Measurements from ENCODE around the gene RPL14.

DNA sequence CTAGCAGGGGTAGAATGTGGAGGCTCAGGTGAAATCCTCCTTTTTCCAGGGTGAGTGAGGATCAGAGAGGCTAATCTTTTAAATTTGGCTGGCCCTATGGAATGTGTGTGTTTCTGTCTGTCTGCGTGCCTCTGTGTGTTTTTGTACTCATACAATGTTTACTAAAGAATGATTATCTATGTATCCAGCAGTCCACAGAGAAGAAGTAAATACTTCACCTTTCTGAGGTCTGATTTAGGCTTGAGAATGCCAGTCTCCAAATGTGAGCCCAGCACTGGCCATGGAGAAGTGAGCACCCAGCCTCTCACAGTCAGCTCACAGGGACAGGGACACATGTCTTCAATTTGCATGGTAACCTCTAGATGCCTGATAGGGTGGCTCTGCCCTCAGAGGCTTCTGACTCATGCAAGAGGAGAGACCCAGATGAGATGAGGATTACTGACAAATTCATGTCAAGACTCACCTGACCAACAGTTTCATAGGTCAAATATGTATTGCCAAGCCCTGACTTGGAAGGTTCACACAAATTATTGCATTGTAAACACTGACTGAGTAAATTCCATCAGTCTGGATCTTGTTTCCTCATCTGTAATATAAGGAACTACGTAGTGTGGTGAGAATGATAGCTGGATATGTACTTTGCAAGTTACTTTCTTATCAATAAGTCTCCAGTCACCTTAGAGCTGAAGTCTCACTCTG, 39.1 kb upstream of the RPL14 start:
- no peak for TF ChIP-seq POLR2AphosphoS5 (IDR thresholded peaks at IDR 0.05; ENCODE audit: low read depth, low read length)
- no peak for TF ChIP-seq TAF1 (IDR thresholded peaks at IDR 0.05; ENCODE audit: borderline replicate concordance, insufficient read depth, low read length)
- TF ChIP-seq, protein P1, sequence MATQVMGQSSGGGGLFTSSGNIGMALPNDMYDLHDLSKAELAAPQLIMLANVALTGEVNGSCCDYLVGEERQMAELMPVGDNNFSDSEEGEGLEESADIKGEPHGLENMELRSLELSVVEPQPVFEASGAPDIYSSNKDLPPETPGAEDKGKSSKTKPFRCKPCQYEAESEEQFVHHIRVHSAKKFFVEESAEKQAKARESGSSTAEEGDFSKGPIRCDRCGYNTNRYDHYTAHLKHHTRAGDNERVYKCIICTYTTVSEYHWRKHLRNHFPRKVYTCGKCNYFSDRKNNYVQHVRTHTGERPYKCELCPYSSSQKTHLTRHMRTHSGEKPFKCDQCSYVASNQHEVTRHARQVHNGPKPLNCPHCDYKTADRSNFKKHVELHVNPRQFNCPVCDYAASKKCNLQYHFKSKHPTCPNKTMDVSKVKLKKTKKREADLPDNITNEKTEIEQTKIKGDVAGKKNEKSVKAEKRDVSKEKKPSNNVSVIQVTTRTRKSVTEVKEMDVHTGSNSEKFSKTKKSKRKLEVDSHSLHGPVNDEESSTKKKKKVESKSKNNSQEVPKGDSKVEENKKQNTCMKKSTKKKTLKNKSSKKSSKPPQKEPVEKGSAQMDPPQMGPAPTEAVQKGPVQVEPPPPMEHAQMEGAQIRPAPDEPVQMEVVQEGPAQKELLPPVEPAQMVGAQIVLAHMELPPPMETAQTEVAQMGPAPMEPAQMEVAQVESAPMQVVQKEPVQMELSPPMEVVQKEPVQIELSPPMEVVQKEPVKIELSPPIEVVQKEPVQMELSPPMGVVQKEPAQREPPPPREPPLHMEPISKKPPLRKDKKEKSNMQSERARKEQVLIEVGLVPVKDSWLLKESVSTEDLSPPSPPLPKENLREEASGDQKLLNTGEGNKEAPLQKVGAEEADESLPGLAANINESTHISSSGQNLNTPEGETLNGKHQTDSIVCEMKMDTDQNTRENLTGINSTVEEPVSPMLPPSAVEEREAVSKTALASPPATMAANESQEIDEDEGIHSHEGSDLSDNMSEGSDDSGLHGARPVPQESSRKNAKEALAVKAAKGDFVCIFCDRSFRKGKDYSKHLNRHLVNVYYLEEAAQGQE (IDR thresholded peaks at IDR 0.05; ENCODE audit: insufficient read depth in 1 of 2, low read depth in 2 of 2, low read length in 2 of 2): no peak
- TF ChIP-seq SIN3A (IDR thresholded peaks at IDR 0.05; ENCODE audit: borderline replicate concordance, insufficient read depth, low read length): no peak
